PFSK-1 (cell line): ENCODE data around the gene IL25.

Experiments used
- FOXP2 ChIP-seq: optimal IDR thresholded peaks from 2 replicates; pipeline ENCODE3; 2011; ENCODE audit warnings: borderline replicate concordance, control low read depth, inconsistent platforms; ENCODE audit not compliant: insufficient read depth; ENCODE audit errors: extremely low read length, extremely low read depth
- POLR2AphosphoS5 ChIP-seq: IDR thresholded peaks from 2 replicates; pipeline ENCODE4 v1.6.1; 2012; ENCODE audit warnings: low read depth, mild to moderate bottlenecking, control low read depth, low read length, moderate library complexity
- SIN3A ChIP-seq: IDR thresholded peaks from 2 replicates; pipeline ENCODE4 v1.6.1; 2012; ENCODE audit warnings: mild to moderate bottlenecking, low read length, moderate library complexity, borderline replicate concordance; ENCODE audit not compliant: insufficient read depth
- TAF1 ChIP-seq: IDR thresholded peaks from 2 replicates; pipeline ENCODE4 v1.6.1; 2012; ENCODE audit warnings: low read length, control low read depth, borderline replicate concordance; ENCODE audit not compliant: insufficient read depth
- TF ChIP-seq, protein P1 (sequence below), 2 experiments: IDR thresholded peaks; 2 replicates each; pipeline versions ENCODE4 v1.6.1 to v1.8.0; 2011 to 2012; ENCODE audit warnings: low read depth in 2 of 2, low read length in 2 of 2, control low read depth in 1 of 2, inconsistent platforms in 1 of 2, mild to moderate bottlenecking in 1 of 2, moderate library complexity in 1 of 2; ENCODE audit not compliant: insufficient read depth in 1 of 2

IL25 gene

DNA sequence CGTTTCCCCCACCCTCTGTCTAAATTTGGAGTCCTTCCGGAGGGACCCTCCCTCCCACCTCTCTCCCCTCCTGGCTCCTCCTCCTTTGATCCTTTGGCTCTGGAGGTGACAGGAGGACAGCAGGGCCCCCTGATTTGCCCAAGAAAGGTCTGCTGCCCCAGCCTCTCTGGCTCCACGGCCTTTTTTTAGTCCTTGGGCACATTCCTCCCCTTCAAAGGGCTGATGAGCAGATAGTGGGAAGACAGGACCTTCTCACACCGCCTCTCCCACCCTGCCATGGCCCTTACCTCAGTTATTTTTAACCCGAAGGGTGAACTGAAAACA is 35.7 kb downstream of the IL25 start:
- no peak for TF ChIP-seq SIN3A
- TF ChIP-seq, protein P1, sequence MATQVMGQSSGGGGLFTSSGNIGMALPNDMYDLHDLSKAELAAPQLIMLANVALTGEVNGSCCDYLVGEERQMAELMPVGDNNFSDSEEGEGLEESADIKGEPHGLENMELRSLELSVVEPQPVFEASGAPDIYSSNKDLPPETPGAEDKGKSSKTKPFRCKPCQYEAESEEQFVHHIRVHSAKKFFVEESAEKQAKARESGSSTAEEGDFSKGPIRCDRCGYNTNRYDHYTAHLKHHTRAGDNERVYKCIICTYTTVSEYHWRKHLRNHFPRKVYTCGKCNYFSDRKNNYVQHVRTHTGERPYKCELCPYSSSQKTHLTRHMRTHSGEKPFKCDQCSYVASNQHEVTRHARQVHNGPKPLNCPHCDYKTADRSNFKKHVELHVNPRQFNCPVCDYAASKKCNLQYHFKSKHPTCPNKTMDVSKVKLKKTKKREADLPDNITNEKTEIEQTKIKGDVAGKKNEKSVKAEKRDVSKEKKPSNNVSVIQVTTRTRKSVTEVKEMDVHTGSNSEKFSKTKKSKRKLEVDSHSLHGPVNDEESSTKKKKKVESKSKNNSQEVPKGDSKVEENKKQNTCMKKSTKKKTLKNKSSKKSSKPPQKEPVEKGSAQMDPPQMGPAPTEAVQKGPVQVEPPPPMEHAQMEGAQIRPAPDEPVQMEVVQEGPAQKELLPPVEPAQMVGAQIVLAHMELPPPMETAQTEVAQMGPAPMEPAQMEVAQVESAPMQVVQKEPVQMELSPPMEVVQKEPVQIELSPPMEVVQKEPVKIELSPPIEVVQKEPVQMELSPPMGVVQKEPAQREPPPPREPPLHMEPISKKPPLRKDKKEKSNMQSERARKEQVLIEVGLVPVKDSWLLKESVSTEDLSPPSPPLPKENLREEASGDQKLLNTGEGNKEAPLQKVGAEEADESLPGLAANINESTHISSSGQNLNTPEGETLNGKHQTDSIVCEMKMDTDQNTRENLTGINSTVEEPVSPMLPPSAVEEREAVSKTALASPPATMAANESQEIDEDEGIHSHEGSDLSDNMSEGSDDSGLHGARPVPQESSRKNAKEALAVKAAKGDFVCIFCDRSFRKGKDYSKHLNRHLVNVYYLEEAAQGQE (IDR thresholded peaks at IDR 0.05; ENCODE audit: insufficient read depth in 1 of 2, low read depth in 2 of 2, low read length in 2 of 2): no peak
- TF ChIP-seq TAF1: no peak

DNA sequence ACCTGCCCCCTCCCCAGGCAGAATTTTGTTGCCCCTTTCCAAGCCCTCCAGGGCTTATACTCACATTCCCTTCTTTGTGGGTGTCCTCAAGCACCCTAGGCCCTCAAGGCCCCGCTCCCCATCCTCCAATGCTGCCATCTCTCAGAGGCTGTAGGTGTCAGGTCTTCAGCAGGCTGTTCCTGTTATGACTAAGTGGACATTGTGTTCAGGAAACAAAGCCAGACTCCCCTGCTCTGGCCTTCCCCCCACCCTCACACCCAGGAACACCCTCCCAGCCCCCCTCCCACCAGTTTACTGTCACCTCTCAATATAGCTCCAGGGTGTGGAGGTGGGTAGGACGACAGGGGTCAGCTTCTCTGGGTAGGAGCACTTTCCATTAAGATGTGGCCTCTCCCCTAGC is 36.9 kb downstream of the IL25 start:
- TF ChIP-seq SIN3A (no peak), TAF1 (no peak), POLR2AphosphoS5 (no peak), FOXP2 (no peak)
- TF ChIP-seq, protein P1 (IDR thresholded peaks at IDR 0.05; ENCODE audit: insufficient read depth in 1 of 2, low read depth in 2 of 2, low read length in 2 of 2): no peak

DNA sequence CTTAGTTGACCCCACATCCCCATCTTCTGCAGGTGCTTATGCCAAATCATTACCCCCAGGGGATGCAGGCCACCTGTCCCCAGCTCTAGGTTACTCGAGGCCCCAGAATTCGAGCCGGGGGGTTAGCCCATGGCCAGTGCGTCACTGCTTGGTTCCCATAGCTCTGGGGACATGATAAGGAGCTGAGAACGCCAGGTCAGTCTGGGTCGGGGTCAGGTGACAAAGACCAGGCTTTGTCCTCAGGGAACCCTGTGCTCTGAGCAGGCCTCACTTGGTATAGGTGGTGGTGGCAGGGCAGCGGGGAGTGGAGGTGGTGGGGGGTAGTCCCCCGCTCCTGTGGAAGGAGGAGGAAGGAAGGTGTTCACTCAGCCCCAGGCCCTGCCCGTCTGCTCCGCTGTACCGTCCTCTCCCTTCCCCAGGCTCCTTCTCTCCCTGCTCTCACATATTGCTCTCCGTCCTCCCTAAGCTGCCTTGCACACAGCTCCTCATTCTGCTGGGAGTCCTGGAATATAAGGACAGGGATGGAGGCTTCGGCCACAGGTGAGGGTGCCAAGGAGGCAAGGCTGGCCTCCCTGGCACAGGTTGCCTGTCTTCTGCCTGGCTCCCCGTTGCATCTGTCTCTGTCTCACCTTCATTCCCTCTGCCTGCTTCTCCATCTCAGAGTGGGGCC is 37.5 kb downstream of the IL25 start:
- no peak for TF ChIP-seq SIN3A

DNA sequence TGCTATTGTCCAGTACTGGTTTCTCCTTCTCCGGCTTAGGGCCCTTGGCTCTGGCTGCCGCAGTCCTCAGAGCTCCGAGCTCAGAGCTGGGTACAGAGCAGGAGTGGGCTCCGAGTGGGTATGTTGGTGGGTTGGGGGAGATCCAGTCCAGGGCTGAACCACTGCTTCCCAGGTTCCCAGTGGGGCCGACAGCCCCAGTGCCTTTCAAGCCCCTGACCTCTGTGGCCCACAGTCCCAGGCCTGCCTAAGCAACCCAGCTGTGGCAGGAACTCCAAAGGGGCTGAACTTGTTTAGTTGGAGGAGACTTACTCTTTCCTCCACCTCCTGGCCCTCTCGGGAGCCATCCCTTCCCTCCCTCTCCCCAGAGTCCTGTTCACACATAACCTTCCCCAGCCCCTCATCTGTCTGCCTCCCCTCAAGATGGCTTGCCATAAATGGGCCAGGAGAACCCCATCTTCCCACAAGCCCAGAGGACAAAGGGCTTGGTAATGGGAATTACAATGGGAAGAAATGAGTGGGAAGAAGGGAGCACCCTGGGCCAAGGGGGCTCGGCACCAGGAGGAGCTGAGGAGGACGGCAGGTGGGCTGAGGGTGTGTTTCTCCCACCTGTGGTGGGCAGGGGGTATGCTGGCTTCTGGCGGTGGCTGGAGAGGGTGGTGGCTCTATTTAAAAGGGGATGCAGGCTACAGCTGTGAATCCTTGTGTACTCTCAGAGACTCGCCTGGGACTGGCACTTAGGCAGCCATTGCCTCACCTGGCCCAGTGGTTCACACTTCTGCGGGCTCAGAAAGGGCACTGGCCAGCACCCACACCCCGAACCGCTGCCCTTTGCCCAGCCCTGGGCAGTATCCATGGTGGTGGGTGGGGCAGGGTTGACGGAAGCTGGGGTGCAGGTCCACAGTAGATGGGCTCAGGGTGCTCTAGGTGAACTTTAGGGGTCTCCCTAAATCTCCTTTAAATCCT is 39.2 kb downstream of the IL25 start:
- no peak for TF ChIP-seq FOXP2
- TF ChIP-seq, protein P1 (IDR thresholded peaks at IDR 0.05; ENCODE audit: insufficient read depth in 1 of 2, low read depth in 2 of 2, low read length in 2 of 2): no peak
- no peak for TF ChIP-seq POLR2AphosphoS5
- TF ChIP-seq TAF1: no peak
- TF ChIP-seq SIN3A: no peak

DNA sequence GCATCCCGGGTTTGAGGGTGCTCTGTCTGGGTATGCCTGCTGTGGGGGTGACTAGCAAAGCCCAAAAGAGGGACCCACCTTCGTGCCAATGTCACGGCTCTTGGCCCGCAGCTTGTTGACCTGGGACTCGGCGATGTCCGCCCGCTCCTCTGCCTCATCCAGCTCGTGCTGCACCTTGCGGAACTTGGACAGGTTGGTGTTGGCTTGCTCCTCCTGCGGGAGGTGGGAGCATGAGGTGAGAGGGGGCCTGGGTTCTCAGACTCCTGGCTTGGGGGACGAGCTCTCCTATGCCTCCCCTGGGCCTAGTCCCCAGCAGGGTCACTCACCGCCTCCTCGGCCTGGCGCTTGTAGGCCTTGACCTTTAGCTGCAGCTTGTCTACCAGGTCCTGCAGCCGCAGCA is 41.1 kb downstream of the IL25 start:
- TF ChIP-seq POLR2AphosphoS5 (no peak), SIN3A (no peak), FOXP2 (no peak), TAF1 (no peak)
- TF ChIP-seq, protein P1 (IDR thresholded peaks at IDR 0.05; ENCODE audit: insufficient read depth in 1 of 2, low read depth in 2 of 2, low read length in 2 of 2): no peak
